ENCODE measurements around the gene UCP3. TPM values are rescaled to one million over a fixed set of nuclear protein-coding genes. Genes with fewer than 3 reads are reported as not detected.

Gene UCP3, protein sequence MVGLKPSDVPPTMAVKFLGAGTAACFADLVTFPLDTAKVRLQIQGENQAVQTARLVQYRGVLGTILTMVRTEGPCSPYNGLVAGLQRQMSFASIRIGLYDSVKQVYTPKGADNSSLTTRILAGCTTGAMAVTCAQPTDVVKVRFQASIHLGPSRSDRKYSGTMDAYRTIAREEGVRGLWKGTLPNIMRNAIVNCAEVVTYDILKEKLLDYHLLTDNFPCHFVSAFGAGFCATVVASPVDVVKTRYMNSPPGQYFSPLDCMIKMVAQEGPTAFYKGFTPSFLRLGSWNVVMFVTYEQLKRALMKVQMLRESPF
- 11.9 TPM for total RNA-seq
- long read RNA-seq, partial matches to known transcripts: 1 of 5 reads
- long read RNA-seq, other reads (novel, unspliced or antisense): 1 of 5 reads

DNA sequence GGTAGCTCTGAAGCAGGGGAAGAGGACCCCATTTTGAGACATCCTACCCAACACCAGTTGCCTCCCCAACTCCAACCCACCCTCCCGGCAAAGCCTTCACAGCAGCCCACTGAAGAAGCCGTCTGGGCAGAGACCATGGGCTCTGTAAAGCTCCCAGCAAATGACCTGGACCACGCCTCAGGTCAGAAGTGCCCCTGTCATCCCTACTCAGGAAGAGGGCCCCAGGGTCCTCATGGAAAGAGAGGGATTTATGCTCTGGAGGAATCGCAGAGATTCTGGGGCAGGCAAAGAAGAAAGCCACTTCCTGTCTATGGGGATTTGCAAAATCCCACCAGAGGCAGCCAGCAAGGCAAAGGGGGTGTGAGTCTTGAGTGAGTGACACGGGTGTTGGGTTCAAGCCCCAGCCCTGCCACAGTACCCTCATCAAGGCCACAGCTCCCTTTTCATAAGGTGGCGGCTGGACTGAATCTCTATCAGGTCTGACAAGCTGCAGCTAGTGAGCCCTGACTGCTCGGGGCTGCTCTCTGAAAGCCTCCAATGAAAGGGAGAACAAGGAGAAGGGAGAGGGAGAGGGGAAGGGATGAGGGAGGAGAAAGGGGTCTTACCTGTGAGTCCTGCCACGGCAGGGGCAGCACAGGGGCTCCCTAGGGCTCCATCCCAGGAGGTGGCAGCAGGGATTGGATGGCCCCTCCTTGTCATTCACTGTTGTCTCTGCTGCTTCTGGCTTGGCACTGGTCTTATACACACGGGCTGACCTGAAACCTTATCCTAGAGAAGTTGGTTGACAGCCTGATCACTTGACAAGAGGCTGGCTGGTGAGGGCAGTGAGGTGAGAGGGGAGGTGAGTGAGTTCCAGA, at the start of gene UCP3:
UCP3 (minus strand) TSS at position 713 of the 857 bp plus-strand sequence. CDS start 2,043 bp downstream, outside the sequence.
- ATAC-seq (peak; percentile 82), DNase-seq (no peak)
- intact Hi-C loops (cut with micrococcal nuclease): no loop called here

DNA sequence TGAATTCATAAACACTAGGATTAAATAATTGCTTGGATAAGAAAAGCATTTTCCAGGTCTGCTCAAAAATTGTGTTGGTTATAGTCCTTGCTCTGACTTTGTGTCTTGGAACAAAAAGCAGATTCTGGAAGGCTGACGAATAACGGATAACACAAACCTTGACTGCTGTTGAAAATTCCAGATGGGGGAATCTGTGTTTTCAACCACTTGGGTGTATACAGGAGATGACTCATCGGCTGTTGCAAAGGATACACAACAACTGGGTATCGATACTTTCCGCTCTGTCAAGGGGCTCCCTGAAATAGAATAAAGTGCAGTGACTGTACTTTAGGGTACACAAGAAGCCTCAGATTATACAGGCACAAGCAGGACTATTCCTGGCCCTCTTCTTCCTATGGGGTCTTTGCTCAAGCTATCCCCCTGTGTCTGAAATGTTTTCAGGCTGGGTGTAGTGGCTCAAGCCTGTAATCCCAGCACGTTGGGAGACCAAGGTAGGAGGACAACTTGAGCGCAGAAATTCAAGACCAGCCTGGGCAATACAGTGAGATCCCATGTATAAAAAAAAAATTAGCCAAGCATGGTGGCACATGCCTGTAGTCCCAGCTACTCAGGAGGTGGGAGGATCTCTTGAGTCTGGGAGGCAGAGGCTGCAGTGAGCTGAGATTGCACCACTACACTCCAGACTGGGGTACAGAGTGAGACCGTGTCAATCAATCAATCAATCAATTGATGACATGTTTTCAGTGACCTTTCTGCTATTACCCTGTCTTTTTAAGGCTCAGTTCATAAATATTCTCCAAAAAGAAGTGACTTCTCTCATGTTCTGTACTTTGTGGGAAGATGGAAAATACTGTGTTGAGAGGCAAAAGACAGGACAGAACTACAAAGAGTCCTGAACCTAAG, 48.6 kb upstream of the UCP3 start:
- intact Hi-C loops (cut with micrococcal nuclease): no loop called here
- ATAC-seq: no peak
- no peak for DNase-seq

DNA sequence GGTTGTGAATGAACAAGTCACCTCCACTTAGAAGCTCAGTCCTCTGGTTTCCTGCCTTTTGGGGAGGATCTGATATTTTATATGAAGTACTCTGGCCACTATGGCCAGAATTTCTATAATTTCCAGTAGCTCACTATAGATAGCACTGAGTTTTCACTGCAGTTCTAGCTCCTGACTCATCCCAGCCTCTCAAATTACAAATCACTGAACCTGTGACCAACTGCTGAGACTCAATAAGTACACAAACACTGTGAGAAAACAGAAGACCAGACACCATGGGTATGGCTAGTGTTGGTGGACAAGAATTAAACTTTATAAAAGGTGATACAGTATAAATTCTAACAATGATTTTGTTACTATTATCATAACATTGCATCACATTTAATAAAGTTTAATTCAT, 47.1 kb upstream of the UCP3 start:
- ATAC-seq: no peak
- intact Hi-C loops (cut with micrococcal nuclease): no loop called here

DNA sequence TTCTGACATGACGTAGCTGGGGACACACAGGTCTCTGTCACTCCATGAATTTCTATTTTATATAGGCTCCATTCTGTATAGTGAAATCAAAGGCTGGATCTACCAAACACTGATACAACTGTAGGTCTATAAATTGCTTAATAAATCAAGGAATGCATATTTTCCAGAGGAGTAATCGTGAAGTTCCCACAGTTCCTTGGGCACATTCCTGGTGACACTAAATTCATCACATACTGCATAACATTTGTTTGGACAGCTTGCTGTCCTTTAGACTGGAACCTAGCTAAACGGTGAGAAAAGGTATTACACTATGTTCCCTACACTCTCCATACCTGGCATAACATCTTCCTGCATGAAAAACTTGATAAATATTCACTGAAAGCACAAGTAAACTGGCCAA, 41.6 kb upstream of the UCP3 start:
- intact Hi-C loops (cut with micrococcal nuclease): no loop called here
- ATAC-seq: no peak
- DNase-seq: no peak

More for the DNA sequence above, 47.1 kb upstream of the UCP3 start:
- DNase-seq: no peak

DNA sequence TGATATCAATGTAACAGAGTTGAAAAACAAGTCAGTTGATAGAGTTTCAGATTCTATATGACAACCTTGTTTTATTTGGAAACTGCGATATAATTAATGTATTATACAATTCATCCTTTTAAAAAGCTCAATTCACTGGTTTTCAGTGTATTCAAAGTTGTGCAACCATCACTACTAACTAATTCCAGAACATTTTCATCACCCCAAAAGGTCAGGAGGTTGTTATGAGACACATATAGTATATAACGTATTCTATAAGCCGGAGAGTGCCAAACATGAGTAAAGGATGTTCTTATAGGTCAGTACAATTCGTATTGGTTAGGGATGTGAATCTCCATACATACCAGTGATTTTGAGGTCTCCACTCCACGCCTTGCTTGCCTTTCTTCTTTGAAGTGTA, 40.1 kb upstream of the UCP3 start:
- DNase-seq: no peak
- ATAC-seq: no peak
- intact Hi-C loops (cut with micrococcal nuclease): no loop called here

DNA sequence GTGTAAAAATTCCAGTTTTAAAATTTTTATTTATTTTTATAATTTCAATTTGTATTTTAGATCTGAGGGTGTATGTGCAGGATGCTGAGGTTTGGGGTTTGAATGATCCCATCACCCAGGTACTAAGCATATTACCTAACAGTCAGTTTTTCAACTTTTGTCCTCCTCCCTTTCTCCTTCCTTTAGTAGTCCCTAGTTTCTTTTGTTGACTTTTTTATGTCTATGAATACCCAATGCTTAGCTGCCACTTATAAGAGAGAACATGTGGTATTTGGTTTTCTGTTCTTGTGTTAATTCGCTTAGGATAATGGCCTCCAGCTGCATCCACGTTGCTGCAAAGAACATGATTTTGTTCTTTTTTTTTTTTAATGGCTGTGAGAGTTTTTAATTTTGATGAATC, 35.7 kb upstream of the UCP3 start:
- intact Hi-C loops (cut with micrococcal nuclease): no loop called here
- DNase-seq (no peak), ATAC-seq (no peak)

DNA sequence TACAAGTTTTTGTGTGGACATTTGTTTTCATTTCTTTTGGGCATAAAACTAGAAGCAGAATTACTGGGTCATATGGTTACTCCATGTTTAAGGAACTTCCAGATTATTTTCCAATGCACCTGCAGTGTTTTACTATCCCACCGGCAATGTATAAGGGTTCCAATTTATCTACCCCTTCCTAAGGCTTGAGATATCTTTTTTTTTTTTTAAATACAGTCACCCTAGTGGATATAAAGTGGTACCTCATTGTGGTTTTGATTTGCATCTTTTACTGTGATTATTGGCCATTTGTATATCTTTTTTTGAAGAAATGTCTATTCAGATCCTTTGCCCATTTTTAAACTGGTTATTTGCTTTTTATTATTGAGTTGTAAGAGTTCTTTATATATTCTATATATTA, 34.6 kb upstream of the UCP3 start:
- intact Hi-C loops (cut with micrococcal nuclease): no loop called here
- DNase-seq (no peak), ATAC-seq (no peak)

DNA sequence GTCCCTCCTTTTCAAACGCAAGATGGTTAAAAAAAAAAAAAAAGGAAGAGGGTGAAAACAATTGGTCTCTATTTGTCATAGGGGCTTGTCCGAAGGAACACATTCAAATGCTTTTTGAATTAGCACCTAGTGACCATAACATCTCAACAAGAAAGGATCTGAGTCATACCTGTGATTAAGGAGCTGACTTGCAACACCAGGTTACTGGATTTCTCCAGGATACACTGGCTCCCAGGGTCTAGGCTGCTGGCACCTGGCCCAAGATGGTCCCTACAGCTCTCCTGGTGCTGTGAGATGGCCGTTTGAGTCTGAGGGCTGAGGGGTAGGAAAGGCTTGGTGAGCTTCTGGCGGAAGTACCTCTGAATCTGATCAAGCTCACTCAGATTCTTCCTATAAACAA, 28.4 kb upstream of the UCP3 start:
- ATAC-seq (no peak), DNase-seq (no peak)
- intact Hi-C loops (cut with micrococcal nuclease): no loop called here

DNA sequence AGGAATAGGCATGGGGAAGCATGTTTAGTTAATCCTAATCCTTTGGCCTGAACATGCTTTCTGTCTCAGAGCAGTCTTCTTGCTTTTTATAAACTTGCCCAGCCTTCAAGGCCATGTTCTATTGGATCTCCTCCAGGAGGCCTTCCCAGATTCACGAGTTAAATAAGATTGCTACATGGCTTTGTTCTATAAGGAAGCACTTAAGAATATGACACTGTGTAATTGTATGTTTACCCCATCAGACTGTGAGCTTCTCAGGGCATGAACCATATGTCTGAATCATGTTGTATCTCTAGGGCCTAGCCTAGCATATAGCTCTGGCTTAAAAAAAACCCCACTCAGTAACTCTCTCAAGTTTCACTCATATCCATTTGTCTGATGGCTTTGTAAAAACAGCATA, 26.4 kb upstream of the UCP3 start:
- intact Hi-C loops (cut with micrococcal nuclease): no loop called here
- no peak for ATAC-seq
- no peak for DNase-seq

DNA sequence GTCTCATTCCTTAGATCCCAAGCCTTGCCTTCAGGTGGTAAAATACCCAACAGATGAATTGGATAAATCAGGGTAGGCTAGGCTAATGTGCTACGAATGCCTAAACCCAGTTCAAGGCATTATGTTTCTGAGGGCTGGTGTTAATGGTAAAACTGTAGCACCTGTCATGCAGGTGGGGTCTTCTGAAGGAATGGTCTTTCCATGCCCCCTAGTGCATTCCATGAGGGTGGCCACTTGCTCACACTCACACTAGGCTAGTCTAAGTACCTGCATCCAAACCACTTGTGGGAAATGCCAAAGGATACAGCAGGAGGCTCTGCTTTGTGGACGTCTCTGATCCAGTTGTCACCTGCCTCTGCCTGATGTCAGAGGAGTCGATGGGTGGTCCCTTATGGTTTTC, 24.2 kb upstream of the UCP3 start:
- DNase-seq: no peak
- intact Hi-C loops (cut with micrococcal nuclease): no loop called here
- no peak for ATAC-seq

DNA sequence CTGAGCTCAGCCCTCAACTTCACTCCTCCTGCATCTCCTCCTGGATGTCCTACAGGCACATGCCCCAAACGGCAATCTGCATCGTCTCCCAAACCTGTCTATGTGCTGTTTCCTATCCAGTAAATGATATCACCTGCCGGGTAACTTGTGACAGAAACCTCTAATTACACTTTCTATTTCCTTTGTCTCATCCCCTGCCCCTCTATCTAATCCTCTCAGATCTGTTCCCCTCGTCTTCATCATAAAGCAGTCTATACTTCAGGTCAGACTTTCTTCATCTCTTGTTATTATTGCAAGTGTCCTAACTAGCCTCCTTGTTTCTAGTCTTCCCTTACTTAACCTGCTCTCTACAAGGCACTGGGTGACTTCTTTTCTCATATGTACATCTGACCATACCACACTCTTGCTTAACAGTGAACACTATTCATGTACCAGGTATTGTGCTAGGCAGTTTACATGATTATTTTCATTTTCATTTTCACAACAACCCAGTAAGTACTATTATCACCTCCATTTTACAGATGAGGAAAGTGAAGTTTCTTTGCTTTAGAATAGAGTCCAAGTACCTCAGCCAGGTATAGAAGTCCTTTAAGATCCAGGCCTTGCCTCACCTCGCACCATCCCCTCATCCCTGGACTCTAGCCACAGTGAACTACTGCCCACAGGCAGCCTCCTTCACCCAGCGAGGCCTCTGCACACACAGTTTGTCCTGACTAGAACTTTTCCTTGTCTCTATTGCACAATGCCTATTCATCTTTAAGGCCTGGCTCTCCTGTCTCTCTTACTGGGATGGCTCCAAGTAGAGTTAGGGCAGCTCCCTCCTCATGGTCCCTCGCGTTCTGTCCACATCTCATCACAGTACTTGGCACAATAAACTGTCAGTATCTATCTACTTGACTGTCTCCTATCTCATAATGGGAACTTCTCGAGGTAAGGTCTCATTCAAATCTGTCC, 22.1 kb upstream of the UCP3 start:
- intact Hi-C loops (cut with micrococcal nuclease): no loop called here
- peak; percentile 31 for ATAC-seq
- DNase-seq: no peak

DNA sequence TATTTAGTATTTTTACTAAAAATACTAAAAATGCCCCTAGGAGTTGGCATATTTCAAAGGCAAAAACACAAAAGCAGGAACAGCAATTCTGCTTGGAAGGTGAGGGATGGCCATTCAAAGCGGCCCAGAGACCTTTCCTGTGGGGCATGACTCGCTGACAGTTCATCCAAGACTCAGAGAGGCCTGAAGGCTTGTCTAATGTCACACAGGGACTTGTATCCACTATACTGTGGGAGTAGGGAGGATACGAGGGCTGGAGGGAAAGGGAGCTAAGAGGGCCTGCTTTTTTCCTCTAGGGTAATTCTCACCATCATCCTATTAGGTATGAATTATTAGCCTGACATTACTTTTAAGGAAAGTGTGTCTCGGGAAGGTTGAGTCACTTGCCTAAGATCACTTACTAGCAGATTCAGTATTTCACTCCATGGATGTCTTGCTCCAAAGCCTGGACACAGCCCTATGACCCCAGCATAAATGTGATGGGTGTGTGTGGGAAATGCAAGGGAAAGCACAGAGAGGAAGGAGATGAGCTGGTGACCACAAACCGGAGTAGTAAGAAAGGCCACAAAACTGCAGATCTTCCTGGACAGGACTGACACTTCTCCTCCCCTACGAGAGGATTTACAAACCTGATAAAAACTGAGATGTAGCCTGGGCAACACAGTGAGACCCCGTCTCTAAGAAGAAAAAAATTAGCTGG, 16.7 kb upstream of the UCP3 start:
- intact Hi-C loops (cut with micrococcal nuclease): no loop called here
- DNase-seq (no peak), ATAC-seq (no peak)

DNA sequence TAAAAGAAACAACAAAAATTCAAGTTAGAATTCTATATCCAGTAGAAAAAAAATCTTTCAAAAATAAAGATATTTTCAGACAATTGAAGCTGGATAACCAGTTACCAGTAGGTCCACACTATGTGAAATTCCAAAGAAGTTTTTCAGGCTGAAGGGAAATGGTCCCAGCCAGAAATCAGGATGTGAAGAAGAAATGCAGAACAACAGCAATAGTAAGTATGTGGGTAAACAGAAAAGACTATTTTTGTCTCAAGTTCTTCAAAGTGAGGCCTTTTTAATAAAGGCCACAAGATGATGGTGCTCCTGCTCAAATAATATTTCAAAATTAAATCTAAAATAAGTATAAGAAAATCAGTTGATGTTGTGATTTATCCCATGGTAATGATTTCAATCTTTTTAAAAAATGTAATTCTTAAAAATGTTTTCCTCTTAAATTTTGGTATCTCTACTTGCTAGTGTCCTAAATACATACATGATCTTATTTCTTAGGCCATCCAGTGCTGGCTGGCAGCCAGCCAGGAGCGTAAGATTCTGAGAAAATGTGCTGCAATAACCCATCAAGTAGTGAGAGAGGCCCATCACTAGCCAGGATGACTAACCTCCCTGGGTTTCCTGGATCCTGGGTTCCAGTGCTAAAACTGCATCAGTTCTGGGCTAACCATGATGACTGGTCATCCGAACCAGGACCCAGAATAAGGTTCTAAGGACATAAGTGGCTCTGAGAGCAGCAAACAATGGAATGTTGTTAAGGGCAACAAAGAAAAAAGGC, 15.6 kb upstream of the UCP3 start:
- peak; percentile 25 for ATAC-seq
- intact Hi-C loops (cut with micrococcal nuclease): no loop called here

DNA sequence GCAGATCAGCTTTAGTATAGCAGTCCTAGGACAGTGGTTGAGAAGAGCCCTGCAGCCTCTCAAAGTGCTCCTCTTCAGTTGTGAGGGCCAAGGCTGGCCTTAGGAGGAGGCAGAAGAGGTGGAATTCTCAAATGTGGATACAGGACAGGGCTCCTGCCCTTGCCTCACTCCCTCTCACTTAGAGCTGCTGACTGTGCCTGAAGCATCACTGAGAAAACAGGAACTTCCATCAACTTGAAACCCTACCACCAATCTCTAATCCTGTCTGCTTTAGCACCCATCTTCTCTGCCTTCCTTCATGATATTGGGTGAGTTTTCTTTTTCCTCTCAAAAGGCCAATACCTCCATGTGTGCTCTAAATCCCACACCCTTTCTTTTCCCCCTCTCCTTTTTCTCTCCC, 14.4 kb upstream of the UCP3 start:
- ATAC-seq (no peak), DNase-seq (no peak)
- intact Hi-C loops (cut with micrococcal nuclease): no loop called here

More for the DNA sequence above, 15.6 kb upstream of the UCP3 start:
- peak; percentile 79 for DNase-seq

DNA sequence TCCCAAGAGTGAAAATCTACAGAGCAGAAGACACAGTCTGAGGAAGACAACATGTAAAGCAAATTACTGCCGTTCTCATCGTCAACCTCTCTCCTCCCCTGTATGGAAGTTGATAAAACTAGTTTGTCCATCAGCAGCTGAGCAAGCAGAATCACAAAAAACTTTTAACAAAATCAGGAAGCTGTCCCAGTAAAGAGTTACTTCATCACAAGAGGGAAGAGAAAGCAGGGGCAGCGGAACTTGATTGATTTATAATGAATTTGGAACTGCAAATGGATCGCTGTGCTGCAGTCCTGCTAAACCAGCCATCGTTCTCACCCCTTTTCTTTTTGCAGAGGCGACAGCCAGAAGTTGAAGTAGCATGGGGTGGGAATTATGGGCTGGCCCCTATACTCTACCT, 13.7 kb upstream of the UCP3 start:
- no peak for DNase-seq
- intact Hi-C loops (cut with micrococcal nuclease): no loop called here
- ATAC-seq: no peak

DNA sequence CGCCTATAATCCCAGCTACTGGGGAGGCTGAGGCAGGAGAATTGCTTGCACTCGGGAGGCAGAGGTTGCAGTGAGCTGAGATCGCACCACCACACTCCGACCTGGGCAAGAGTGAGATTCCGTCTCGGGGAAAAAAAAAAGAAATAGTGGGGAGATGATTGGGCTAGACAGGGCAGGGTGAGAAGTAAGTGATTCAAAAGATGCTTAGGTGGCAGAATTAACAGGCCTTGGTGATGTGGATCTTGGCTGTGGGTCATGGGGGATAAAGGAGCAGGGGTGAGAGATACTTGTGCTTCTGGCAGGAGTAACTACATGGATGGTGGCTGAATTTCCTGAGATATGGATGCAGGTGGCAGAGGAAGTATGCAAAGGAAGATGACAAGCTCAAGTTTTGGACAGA, 13.1 kb upstream of the UCP3 start:
- no peak for DNase-seq
- no peak for ATAC-seq
- intact Hi-C loops (cut with micrococcal nuclease): no loop called here

DNA sequence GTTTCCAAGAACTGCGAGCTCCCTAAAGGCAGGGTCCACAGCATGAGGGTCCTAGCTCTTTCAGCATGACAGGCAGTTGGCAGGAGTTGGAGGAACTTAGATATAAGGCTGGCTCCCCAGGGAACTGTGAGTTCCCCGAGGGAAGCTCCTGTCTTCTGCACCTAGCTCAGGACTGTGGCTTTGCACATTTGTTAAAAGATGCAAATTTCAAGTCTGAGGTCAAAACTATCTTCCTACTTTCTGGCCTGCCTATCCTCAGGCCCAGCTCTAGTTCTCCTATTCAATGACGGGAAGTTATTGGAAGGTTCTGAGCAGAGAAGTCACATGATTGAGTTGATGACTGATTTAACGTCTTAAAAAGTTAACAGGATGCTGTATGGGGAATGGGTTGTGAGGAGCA, 11.7 kb upstream of the UCP3 start:
- intact Hi-C loops (cut with micrococcal nuclease): no loop called here
- ATAC-seq (no peak), DNase-seq (no peak)
